ENCODE data around the gene C1GALT1.
"Not testable (repeated sequence)": the region's sequence is repeated elsewhere in the genome, so short reads cannot be mapped to it uniquely, and the experiment has no call there.

Gene C1GALT1

DNA sequence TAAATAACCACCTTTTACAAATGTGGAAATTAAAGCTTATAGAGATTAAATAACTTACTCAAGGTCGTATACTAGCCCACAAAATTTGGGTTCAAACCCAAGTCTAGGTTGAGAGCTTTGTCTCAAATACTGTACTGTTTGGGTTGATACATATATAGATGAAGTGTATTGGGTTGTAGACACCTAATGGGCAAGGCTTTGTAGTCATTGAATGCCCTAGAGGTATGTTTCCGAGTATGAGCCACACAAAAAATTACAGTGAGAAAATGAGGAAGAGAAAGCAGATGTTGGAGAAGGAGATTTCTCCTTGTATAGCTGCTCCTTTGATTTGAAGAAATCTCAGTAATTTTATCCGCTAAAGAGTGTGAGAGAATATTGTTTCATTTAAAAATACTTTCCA lies 60.6 kb downstream of the C1GALT1 start:
- no peak for DNase-seq

- DNase-seq, result not testable (repeated sequence)
Observed at GRCh38 chr7:7245233-7245632, 62.9 kb downstream of the C1GALT1 start.

- no peak for DNase-seq
Observed at GRCh38 chr7:7246223-7246622, 63.9 kb downstream of the C1GALT1 start.

- no peak for DNase-seq
Observed at GRCh38 chr7:7247658-7248057, 65.3 kb downstream of the C1GALT1 start.

- no peak for DNase-seq
Observed at GRCh38 chr7:7249814-7250213, 67.5 kb downstream of the C1GALT1 start.

DNA sequence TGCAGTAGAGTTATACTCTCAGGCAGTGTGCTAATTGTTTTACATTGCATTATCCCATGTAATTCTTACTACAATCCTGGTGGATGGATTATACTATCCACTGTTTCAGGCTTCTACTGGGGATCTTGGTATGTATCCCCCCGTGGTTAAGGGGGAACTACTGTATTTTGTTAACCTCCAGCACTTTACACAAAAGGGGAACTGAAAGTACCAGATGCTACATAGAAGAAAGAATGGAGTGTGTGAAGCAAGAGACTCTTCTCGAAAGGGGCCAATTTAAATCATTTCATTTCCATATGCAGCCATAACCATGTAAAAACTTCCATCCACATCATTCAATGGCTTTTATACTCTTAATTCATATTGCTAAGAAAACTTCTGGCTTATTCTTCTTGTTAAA lies 69.4 kb downstream of the C1GALT1 start:
- no peak for DNase-seq

DNA sequence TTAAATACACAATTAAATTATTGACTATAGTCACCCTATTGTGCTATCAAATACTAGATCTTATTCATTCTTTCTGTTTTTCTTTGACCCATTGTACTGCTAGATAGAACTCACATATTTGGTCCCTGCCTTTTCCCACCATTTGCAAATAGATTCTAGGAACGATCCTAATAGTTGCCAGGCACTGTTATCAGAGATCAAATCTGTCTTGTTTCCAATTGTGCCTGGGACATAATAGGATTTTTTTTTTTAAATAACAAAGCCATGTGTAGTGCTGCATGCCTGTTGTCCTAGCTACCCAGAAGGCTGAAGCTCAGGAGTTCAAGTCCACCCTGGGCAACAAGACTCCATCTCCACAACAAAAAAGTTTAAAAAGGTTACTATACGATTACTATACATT lies 72.0 kb downstream of the C1GALT1 start:
- no peak for DNase-seq

GRCh38 chr7:7254908-7255307 lies 72.6 kb downstream of the C1GALT1 start:
- no peak for DNase-seq

DNA sequence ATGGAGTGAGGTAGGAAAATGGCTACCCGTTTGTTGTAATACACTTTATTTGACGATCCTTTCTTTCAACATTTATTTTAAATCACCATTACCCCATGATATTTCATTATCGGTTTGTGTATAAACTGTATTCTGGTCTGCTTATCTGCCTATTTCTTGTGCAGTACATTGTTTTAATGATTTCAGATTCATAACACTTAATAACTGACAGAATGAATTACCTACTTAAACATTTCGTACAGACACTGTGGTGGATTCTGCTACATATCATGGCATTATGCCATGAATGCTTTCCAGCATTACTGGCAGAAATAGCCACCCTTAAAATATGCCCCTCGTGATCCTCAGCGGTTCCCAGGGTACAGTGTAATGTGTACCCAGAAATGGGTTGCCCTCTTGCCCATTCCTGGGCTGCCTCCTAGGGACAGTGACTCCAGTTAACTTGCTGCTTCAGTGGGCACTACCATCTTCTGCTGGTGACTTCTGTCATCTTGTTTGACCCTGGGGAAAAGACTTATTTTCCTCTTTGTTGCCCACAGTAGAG lies 74.5 kb downstream of the C1GALT1 start:
- peak in 1 of 2 experiments; percentile 7 for DNase-seq

DNA sequence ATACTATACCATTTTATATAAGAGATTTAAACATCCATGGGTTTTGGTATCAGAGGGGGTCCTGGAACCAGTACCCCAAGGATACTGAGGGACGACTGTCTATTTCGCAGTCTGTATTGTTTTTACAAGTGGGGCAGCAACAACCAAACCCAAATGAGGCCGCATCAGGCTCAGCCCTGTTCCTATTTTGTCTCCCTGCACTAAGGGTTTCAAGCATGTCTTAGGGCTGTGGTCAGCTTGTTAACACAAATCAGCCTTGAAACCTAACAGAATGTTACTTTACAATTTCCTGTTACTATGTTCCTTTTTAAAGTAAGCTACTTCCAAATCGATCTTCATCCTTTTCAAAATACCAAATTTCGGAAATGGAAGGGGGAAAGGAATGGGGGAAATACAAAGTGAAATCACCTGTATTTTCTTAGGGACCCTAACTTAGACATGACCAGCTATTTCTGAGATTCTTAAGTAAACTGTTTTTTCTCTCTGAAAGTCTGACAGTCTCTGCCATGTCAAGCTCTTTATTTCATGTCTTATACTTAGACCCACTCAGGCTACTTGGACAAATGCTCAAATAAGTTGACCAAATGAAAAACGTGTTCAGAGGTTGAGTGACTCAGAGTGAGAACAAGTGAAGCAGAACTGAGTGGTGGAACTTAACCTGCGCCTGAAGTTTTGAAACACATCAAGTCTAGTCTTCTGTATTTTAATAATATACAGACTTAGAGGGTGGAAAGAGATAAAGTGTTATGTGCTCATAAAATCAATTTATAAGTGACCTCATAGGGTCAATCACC lies 75.8 kb downstream of the C1GALT1 start:
- DNase-seq, result no peak

DNA sequence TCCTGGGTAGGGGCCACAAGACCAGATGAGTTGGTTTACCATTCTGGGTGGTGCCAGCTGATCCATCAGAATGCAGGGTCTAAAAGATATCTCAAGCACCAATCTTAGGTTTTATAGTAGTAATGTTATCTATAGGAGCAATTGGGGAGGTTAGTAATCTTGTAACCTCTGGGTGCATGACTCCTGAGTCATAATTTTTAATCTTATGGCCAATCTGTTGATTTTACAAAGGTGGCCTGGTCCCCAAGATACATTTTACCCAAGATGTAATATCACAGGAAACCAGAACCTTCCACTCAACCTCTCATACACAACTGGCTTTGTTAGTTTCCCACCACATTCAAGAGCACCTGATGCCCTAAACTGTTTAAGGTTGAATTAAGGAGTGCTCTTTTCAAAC lies 79.5 kb downstream of the C1GALT1 start:
- no peak for DNase-seq

DNA sequence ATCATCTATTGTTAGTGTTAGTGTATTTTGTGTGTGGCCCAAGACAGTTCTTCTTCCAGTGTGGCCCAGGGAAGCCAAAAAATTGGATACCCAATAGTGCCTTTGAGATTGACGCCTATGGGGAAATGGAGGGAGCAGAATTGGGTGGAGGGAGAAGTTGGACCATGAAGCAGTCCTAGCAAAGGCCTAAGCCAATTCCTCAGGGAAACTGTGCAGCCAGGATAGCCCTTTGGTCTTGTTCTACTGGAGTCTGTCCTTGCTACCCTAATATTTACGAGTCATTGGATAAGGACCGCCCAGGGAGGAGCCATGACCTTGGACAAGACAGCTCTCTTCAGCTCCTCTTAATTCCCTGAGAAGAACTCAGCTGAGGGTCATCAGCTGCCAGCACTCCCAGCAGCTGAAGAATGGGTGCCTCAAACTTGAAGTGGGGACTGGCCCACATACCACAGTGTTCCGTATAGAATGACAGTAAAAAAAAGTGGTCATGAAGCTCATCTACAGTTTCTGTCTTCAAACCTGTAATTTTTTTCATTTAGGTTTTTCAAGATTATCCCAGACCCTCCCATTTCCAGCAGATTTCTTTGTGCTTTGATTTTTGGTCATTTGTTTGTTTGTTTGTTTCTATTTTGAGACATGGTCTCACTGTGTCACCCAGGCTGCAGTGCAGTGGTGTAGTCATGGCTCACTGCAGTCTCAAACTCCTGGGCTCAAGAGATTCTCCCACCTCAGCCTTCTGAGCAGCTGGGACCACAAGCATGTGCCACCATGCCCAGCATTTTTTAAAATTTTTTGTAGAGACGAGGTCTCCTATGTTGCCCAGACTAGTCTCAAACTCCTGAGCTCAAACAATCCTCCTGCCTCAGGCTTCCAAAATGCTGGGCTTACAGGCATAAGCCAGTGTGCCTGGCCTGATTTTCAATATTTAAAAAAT lies 81.2 kb downstream of the C1GALT1 start:
- no peak for DNase-seq

- DNase-seq, result no peak
Observed at GRCh38 chr7:7264306-7265040, 82.1 kb downstream of the C1GALT1 start.

- DNase-seq, result peak; percentile 74 to 96
Observed at GRCh38 chr7:7265081-7266075, 83.0 kb downstream of the C1GALT1 start.

- DNase-seq, result no peak
Observed at GRCh38 chr7:7266257-7266881, 84.0 kb downstream of the C1GALT1 start.

- DNase-seq, result no peak
Observed at GRCh38 chr7:7271094-7271874, 88.9 kb downstream of the C1GALT1 start.

DNA sequence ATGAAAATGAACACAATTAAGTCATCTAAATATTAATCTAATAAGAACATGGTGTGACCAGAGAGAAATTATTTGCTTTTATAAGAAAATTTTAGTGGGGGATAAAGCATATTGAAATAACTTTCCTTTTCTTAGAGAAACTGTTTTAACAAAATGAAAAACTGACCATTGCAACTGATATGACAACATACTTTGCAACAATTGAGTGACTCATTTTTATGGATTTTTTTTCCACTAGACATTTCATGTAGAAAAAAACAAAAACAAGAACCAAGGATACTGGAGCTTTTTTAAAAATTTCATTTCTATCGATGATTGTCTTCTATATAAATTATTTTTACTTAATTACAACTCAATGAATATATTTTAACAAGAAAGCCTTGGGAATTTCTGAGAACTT lies 90.0 kb downstream of the C1GALT1 start:
- DNase-seq, result no peak

- DNase-seq, result peak in 1 of 2 experiments; percentile 1
Observed at GRCh38 chr7:7274782-7275181, 92.4 kb downstream of the C1GALT1 start.

DNA sequence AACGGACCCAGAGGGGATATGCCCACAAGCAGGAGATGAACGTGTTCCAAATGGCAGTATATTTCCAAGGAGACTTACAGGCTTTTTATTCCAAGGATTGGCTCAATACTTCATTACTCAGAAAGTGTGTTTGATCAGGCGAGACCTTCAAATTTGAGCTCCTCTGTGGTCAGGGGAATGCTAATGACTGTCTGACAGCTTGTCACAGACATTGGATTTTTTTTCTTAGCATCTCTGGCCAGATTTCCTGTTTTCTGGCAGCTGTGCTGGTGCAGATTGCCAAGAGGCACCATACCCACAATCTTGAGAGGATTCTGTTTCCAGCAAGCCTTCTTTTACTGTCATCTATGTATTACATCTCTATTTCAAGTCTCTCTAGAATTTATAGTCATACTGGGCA lies 93.8 kb downstream of the C1GALT1 start:
- peak; percentile 80 to 96 for DNase-seq

DNA sequence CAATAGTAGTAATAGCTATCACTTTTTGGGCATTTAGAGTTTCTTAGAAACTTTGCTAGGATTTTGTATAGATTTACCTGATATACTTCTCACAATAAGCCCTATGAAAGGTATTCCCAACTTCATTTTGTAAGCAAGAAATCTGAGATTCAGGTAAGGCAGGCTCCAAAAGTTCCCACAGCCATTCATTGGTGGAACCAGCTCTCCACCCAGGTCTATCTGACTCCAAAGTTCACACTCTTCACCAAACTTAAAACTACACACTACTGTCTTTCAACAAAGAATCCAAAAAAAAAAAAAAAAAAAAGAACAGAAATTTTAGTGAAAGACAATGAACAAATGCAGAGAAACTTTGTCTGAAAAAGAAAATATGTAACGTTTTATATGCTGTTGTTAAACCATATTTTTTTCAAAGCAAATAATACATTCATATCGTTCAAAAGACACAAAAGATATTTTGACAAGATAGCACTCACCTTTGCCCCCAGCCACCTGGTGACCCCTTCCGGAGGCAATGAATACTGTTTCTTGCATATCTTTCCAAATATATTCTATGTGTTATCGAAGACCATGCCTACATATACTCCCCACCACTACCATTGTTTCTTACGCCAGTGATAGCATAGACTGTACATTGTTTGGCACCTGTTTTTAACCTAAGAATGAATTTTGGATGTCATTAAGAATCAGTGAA lies 108.2 kb downstream of the C1GALT1 start:
- no peak for DNase-seq
